ENCODE data around the gene ZC3H4. TPM values are rescaled to one million over a fixed set of nuclear protein-coding genes. Genes with fewer than 3 reads are reported as not detected.
A peak's percentile ranks its signal among the peaks of the same experiment; 100 is the strongest.

The ZC3H4 gene
- total and polyA plus RNA-seq, 10 of the 15 experiments (the other 5 are each of a cell fraction or from before 2014, with no cell fraction given), result 5.1 to 86.3 (median 15.5) TPM

GRCh38 chr19:47111006-47111621 lies 2.5 kb downstream of the ZC3H4 start (continued):
- TF ChIP-seq KAT2A (conservative IDR thresholded peaks at IDR 0.05; ENCODE audit: control insufficient read depth, low read depth, low read length) (no peak), BMI1 (IDR thresholded peaks at IDR 0.05; ENCODE audit: borderline replicate concordance) (no peak), SMAD1 (IDR thresholded peaks at IDR 0.05; ENCODE audit: low read depth, partially characterized antibody) (no peak), FOXK2 (IDR thresholded peaks at IDR 0.05) (no peak), WRNIP1 (IDR thresholded peaks at IDR 0.05; ENCODE audit: borderline replicate concordance, low read depth, low read length) (no peak), IRF4 (IDR thresholded peaks at IDR 0.05; ENCODE audit: low read depth, low read length) (no peak), RUNX3 (IDR thresholded peaks at IDR 0.05; ENCODE audit: low read length) (peak; percentile 26; the same call in 1 of the 2 replicates), TCF7 (IDR thresholded peaks at IDR 0.05; ENCODE audit: borderline replicate concordance) (no peak), REST (IDR thresholded peaks at IDR 0.05; ENCODE audit: low read depth, low read length) (no peak), IKZF1 (conservative IDR thresholded peaks at IDR 0.05) (peak; percentile 66), POLR2A (IDR thresholded peaks at IDR 0.05; ENCODE audit: low read depth, low read length) (peak; percentile 89), ZNF24 (IDR thresholded peaks at IDR 0.05) (no peak), RAD21 (IDR thresholded peaks at IDR 0.05; ENCODE audit: insufficient read depth, low read depth, low read length) (no peak), USF1 (IDR thresholded peaks at IDR 0.05; ENCODE audit: borderline replicate concordance, extremely low read length, insufficient read depth, low read depth, low read length) (no peak), MXI1 (IDR thresholded peaks at IDR 0.05; ENCODE audit: low read depth, low read length) (no peak), POLR2AphosphoS2 (IDR thresholded peaks at IDR 0.05; ENCODE audit: low read depth, low read length) (peak; percentile 33; the same call in 1 of the 2 replicates), ZNF622 (IDR thresholded peaks at IDR 0.05) (no peak), CREM (IDR thresholded peaks at IDR 0.05; ENCODE audit: low read depth) (no peak; the same call in 1 of the 2 replicates), BRCA1 (IDR thresholded peaks at IDR 0.05; ENCODE audit: low read depth, low read length) (no peak), ZBTB40 (IDR thresholded peaks at IDR 0.05; ENCODE audit: borderline replicate concordance) (peak; percentile 27; the same call in 1 of the 2 replicates), EGR1 (IDR thresholded peaks at IDR 0.05; ENCODE audit: borderline replicate concordance in 1 of 2, low read depth in 2 of 2, low read length in 2 of 2) (peak in 1 of 2 experiments; percentile 56; a peak in 1 of 3 replicates), PAX8 (IDR thresholded peaks at IDR 0.05) (no peak)

Data from GM12878 (cell line).